SU-DHL-6 (cell line): Measurements from ENCODE around the gene PDE4D.

Experiments used
- CTCF ChIP-seq: fragments of 200-600 bp; sonication (generic); IDR thresholded peaks from one replicate; pipeline ENCODE4 v1.5.1; 2017; ENCODE audit warnings: antibody characterized with exemption, mild to moderate bottlenecking, low read length, moderate library complexity; ENCODE audit not compliant: insufficient read depth, poor library complexity, severe bottlenecking
- EZH2phosphoT487 ChIP-seq: fragments of 200-600 bp; sonication (generic), shearing (Covaris generic); conservative IDR thresholded peaks from 2 replicates; pipeline ENCODE4 v1.6.1; 2018; ENCODE audit warnings: mild to moderate bottlenecking, antibody characterized with exemption, low read length, moderate library complexity, mixed read lengths

DNA sequence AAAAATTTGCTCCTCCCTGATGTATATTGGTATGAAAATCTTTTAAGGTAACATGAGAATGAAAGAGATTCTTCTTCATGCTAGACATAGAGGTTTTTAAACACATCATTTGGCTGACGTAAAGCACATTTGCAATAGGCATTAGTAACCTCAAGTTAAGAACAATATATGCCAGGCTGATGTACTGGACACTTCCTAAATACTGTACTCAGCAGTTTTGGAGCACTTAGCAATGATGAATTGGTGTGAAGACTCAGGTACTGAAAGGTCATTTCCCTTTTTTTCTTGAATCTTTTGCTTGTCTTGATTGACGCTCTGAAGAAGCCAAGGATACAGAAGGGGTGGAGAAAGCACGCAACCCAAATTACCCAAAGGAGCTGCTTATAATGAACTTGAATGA lies 322.5 kb downstream of the PDE4D start:
- no peak for TF ChIP-seq CTCF
- TF ChIP-seq EZH2phosphoT487: no peak
